ENCODE results near the gene OR5C1.

Gene OR5C1

GRCh38 chr9:122810306-122810946 is 21.7 kb downstream of the OR5C1 start:
- Histone ChIP-seq H3K9ac (ENCODE audit: low read length) (no peak overlapping the region), H3K4me2 (ENCODE audit: low read depth, low read length) (no peak overlapping the region), H3K4me3 (ENCODE audit: low read length) (no peak overlapping the region), H3K9me3 (replicated peaks; ENCODE audit: insufficient read depth, low read length) (no peaks in the 10 kb centered on the region), H3K36me3 (replicated peaks; ENCODE audit: insufficient read depth, low read length) (no peaks in the 10 kb centered on the region), H3K27ac (ENCODE audit: low read length) (no peak overlapping the region), H4K20me1 (ENCODE audit: insufficient read depth, low read length) (no peaks in the 10 kb centered on the region), H3K9me2 (replicated peaks; ENCODE audit: insufficient read depth, low read length) (no peaks in the 10 kb centered on the region), H3K4me1 (ENCODE audit: low read length) (no peaks in the 10 kb centered on the region), H3K27me3 (replicated peaks; ENCODE audit: insufficient read depth, low read length) (no peaks in the 10 kb centered on the region), H3K79me2 (ENCODE audit: low read length) (no peaks in the 10 kb centered on the region), H2AFZ (ENCODE audit: low read length) (peak overlapping the region; percentile 40; the same call in 1 of the 2 replicates), H3F3A (ENCODE audit: insufficient read depth, low read length) (no peaks in the 10 kb centered on the region)
- TF ChIP-seq CTCF (IDR thresholded peaks at IDR 0.05; ENCODE audit: low read length): peak; percentile 77
- TF ChIP-seq EZH2 (optimal IDR thresholded peaks at IDR 0.05; ENCODE audit: low read depth, low read length): no peak
- DNase-seq: peak; percentile 80

DNA sequence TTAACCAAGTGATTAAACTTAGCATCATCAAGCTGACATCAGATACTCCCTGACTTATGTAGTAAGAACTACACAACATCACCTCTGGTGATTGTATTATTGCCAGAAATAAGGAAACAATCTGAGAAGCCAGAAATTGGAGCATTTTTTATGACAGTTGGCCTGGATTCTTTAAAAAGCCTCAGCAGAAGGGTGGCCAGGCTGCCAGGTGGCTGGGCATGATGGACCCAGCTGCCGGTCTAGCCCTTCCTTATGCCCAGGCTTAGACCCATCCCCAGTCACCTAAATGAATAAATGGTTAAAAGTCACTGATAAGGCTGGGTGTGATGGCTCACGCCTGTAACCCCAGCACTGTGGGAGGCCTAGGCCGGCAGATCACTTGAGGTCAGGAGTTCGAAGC is 24.0 kb downstream of the OR5C1 start:
- H3K9ac ChIP-seq (ENCODE audit: low read length): no peak overlapping the region
- H3K79me2 ChIP-seq (ENCODE audit: low read length): no peaks in the 10 kb centered on the region
- no peaks in the 10 kb centered on the region for H3K9me3 ChIP-seq (replicated peaks; ENCODE audit: insufficient read depth, low read length)
- no peak for DNase-seq
- no peak overlapping the region for H3K4me3 ChIP-seq (ENCODE audit: low read length)
- H2AFZ ChIP-seq (ENCODE audit: low read length): no peak overlapping the region
- no peak overlapping the region for H3K4me2 ChIP-seq (ENCODE audit: low read depth, low read length)
- no peaks in the 10 kb centered on the region for H3K36me3 ChIP-seq (replicated peaks; ENCODE audit: insufficient read depth, low read length)
- no peaks in the 10 kb centered on the region for H4K20me1 ChIP-seq (ENCODE audit: insufficient read depth, low read length)
- no peaks in the 10 kb centered on the region for H3F3A ChIP-seq (ENCODE audit: insufficient read depth, low read length)
- no peak overlapping the region for H3K27ac ChIP-seq (ENCODE audit: low read length)
- TF ChIP-seq EZH2 (optimal IDR thresholded peaks at IDR 0.05; ENCODE audit: low read depth, low read length) (no peak), EZH2phosphoT487 (IDR thresholded peaks at IDR 0.05; ENCODE audit: low read length) (no peak), CTCF (IDR thresholded peaks at IDR 0.05; ENCODE audit: low read length) (no peak)
- H3K27me3 ChIP-seq (replicated peaks; ENCODE audit: insufficient read depth, low read length): no peaks in the 10 kb centered on the region
- no peaks in the 10 kb centered on the region for H3K9me2 ChIP-seq (replicated peaks; ENCODE audit: insufficient read depth, low read length)
- no peaks in the 10 kb centered on the region for H3K4me1 ChIP-seq (ENCODE audit: low read length)

DNA sequence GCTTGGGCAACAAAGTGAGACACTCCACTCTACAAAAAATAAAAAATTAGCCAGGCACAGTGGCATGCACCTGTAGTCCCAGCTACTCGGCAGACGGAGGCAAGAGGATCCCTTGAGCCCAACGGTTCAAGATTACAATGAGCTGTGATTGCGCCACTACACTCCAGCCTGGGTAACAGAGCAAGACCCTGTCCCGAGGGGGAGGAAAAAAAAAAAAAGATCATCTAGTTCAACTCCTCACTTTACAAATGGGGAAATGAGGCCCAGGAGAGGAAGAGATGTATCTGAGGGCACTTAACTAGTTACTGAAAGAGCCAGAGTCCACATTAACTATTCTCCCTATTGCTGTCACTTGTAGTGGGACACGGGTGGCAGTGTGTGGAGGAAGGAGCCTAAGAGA is 25.8 kb downstream of the OR5C1 start:
- no peaks in the 10 kb centered on the region for H3F3A ChIP-seq (ENCODE audit: insufficient read depth, low read length)
- H3K9ac ChIP-seq (ENCODE audit: low read length): no peak overlapping the region
- no peak overlapping the region for H3K27ac ChIP-seq (ENCODE audit: low read length)
- no peaks in the 10 kb centered on the region for H4K20me1 ChIP-seq (ENCODE audit: insufficient read depth, low read length)
- no peak overlapping the region for H2AFZ ChIP-seq (ENCODE audit: low read length)
- H3K27me3 ChIP-seq (replicated peaks; ENCODE audit: insufficient read depth, low read length): no peaks in the 10 kb centered on the region
- no peaks in the 10 kb centered on the region for H3K79me2 ChIP-seq (ENCODE audit: low read length)
- H3K4me3 ChIP-seq (ENCODE audit: low read length): no peak overlapping the region
- no peak for TF ChIP-seq EZH2 (optimal IDR thresholded peaks at IDR 0.05; ENCODE audit: low read depth, low read length)
- no peak for TF ChIP-seq EZH2phosphoT487 (IDR thresholded peaks at IDR 0.05; ENCODE audit: low read length)
- no peak for TF ChIP-seq CTCF (IDR thresholded peaks at IDR 0.05; ENCODE audit: low read length)
- no peaks in the 10 kb centered on the region for H3K36me3 ChIP-seq (replicated peaks; ENCODE audit: insufficient read depth, low read length)
- H3K4me2 ChIP-seq (ENCODE audit: low read depth, low read length): no peak overlapping the region
- no peaks in the 10 kb centered on the region for H3K9me3 ChIP-seq (replicated peaks; ENCODE audit: insufficient read depth, low read length)
- DNase-seq: no peak
- no peaks in the 10 kb centered on the region for H3K4me1 ChIP-seq (ENCODE audit: low read length)
- H3K9me2 ChIP-seq (replicated peaks; ENCODE audit: insufficient read depth, low read length): no peaks in the 10 kb centered on the region

All from MM.1S (cell line).